HG03139 (cell line): ENCODE data around the gene UBTD1.
"Not testable (repeated sequence)": the region's sequence is repeated elsewhere in the genome, so short reads cannot be mapped to it uniquely, and the experiment has no call there.

ENCODE experiments used
- ATAC-seq: cut with Tn5 transposase; IDR thresholded peaks from one replicate; pipeline ENCODE4 v1.9.1; 2021; ENCODE audit not compliant: unreplicated experiment

The UBTD1 gene

DNA sequence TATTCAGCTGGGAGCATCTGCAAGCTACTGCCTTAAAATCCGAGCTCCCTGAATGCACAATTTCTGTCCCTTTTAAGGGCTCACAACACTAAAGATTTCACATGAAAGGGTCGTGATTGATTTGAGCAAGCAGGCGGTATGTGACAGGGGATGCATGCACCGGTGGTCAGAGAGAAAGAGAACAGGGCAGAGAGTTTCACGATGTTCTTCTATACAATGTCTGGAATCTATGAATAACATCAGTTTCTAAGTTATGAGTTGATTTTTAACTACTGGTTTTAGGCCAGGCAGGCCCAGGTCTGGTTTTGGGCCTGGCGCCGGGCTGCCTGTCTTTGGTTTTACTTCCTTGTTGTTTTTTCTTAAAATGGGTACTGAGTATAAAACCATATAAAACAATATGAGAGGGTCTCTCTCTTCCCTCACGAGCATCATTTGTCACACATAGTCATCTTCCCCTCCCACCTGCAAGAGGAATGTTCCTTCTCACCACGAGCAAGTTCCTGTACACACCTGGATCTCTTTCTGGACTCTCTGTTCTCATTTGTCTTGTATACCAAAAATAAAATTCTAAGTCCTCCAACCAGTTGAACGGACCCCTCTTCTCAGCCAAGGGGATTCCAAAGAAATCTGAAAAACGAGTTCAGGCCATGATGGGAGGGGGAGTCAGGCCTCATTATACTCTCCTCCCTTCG lies 62.8 kb downstream of the UBTD1 start:
- ATAC-seq, result not testable (repeated sequence)

DNA sequence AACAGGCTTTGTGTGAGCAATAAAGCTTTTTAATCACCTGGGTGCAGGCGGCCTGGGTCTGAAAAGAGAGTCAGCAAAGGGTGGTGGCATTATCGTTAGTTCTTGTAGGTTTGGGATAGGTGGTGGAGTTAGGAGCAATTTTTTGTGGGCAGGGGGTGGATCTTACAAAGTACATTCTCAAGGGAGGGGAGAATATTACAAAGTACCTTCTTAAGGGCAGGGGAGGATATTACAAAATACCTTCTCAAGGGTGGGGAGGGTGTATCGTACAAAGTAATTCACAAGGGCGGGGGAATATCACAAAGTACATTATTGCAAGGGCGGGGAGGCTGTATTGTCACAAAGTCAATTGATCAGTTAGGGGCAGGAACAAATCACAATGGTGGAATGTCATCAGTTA lies 63.6 kb downstream of the UBTD1 start:
- ATAC-seq, result not testable (repeated sequence)

DNA sequence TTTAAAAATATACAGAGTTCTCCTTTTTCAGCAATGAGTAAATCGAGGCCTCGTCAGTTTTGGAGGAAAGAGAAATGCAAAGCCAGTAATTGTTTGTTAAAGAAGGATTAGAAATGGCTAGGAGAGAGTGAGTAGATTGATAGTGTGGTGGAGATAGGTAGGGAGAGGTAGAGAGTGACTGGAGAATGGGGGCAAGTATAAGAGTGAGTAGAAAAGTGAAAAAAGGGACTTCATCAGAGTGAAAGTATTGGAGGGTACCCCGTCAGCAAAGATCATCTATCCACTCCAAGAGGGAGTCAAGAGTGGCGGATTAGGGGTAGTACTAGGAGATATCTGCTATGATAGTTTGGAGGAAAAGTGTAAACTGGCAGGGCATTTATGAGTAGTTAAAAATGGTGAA lies 64.6 kb downstream of the UBTD1 start:
- ATAC-seq, result no peak

DNA sequence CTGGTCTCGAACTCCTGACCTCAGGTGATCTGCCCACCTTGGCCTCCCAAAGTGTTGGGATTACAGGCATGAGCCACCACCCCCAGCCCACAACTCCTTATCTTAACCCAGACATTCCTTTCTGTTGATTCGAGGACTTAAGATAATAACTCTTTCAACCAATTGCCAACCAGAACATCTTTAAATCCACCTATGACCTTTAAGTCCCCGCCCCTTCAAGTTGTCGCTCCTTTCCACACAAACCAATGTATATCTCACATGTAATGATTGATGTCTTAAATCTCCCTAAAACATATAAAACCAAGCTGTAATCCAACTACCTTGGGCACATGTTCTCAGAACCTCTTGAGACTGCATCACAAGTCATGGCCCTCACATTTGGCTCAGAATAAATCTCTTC lies 66.1 kb downstream of the UBTD1 start:
- ATAC-seq, result no peak

DNA sequence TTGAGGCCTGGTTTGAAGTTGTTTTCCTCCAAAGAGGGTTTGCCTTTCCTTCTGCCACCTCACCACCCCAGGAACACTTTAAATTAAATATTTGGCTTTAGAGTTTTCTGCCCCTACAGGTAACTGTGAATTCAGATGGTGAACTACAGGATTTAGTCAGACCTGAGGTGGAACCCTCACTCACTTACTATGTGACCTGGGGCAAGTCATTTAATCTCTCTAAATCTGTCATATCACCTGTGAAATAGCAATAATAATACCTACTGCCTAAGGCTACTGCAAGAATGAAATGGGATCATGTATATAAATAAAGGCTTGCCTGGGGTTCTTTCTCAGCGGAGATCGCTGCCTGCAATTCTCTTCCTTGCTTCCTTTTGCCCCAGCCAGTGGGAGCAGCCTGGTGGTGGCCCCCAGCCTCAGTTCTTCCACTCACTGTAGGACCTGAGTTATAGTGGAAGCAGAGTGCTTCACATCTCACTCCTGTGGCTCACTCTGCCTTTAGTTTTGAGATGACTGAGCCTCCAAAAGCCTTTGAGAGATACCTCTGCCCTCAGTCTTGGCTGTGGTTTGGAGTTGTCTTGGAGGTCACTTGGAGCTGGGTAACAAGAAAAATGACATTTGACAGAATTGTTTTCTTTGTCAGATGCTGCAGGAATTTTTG lies 67.7 kb downstream of the UBTD1 start:
- ATAC-seq, result no peak

DNA sequence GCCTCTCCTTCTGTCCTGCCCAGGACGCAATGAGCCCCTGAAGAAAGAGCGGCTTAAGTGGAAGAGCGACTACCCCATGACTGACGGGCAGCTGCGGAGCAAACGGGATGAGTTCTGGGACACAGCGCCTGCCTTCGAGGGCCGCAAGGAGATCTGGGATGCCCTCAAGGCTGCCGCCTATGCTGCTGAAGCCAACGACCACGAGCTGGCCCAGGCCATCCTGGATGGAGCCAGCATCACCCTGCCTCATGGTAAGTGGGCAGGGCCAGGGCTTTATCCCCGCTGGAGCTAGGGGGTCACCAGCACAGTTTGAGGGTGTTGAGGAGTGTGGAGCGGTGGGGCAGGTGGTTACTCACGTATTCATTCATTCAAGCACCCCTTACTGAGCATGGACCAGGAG lies 69.2 kb downstream of the UBTD1 start:
- no peak for ATAC-seq

DNA sequence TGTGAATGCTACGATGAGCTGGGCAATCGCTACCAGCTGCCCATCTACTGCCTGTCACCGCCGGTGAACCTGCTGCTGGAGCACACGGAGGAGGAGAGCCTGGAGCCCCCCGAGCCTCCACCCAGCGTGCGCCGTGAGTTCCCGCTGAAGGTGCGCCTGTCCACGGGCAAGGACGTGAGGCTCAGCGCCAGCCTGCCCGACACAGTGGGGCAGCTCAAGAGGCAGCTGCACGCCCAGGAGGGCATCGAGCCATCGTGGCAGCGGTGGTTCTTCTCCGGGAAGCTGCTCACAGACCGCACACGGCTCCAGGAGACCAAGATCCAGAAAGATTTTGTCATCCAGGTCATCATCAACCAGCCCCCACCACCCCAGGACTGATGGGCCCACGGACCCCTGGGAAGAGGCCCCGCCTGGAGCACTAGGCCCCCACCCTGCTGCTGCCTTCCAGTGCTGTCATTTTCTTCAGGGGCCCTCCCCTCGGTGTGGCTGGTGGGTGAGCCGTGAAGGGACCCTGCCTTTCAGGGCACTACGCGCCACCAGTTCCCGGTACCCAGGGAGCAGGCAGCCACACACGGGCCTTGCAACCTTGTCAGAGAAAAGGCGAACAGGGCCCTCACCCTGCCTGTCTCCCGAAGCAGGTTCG lies 71.5 kb downstream of the UBTD1 start:
- no peak for ATAC-seq

DNA sequence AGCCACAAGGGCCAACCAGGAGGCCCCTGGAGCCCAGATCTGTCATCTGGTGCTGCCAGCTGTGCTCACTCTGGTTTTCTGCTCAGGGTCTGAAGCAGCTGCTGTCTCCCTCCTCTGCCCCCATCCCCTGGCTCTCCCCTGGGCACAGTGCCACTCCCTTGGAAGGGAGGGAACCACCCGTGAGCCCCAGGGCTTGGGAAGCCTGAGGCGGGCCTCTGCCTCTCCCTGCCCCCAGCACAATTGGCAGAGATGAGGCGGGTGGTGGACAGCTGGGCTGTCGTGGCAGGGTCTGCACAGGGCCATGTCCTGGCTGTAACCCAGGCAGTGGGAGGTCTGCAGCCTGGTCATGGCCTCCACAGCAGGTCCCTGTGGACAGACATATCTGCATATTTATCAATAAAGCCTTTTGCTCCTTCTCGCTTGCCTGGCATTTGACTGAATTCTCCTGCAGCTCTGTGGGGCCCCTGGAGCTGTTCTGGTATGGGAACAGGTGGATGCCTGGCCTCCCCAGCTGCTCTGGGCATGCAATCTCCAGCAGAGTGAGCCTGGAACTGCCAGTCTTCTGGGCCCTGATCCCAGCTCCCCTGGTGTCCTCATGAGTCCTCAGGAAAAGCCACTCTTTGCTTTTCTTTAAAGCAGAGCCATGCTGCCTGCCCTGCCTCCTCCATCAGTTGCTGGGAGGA lies 72.2 kb downstream of the UBTD1 start:
- ATAC-seq, result no peak

DNA sequence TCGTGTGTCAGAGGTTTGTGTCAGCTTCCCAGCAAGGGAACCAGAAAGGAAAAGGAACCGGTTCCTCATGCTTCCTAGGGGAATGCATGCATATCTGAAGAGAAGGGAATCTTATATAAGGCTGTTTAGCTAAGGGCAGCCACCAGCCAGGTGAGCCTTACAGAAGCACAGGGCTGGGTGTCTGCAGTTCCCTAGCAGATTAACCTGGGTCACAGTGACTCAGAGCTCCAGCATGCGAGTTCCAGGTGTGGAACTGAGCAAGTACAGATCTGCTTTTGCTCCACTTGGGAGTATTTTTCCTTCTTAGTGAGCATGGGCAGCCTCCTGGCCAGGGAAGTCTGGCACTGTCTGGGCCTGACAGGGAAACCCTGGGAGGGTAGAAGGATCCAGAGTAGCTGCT lies 72.9 kb downstream of the UBTD1 start:
- ATAC-seq, result no peak

DNA sequence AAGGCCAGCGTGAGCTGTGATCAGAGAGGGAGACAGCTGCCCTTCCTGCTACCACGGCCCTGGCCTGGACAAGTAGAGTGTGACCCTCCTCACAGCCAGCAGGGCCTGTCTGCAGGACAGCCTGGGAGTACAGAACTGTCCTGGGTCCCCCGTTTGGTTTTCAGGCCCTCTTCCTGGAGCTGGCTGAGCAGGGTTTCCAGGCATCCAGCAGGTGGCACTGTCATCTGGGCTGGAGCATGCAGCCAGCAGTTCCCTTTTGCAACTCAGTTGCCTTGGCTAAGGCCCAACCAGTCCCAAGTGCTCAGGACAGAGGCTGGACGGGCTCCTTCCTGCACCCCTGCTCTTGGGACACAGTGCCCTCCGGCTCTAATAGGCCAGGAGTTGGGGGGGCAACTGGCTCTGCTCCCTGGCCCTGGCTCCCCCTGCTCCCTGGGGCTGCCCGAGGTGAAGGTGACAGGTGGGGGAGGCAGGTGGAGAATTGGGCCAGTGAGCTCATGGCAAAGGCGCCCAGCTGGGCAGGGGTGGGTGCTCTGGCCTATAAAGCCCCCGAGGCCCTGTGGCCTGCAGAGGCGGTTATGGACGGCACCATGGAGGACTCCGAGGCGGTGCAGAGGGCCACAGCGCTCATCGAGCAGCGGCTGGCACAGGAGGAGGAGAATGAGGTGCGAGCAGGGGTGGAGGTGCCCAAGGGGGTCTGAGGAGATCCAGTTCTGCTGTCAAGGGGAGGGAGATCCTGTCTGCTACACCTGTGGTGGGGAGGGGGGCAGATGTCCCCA lies 73.7 kb downstream of the UBTD1 start, which contains the start of gene ANKRD2:
Gene ANKRD2, plus strand, starts transcription at position 566 of the 776 bp plus-strand sequence. Its CDS starts 10 bp downstream, at position 576.
- ATAC-seq, result peak; percentile 73

DNA sequence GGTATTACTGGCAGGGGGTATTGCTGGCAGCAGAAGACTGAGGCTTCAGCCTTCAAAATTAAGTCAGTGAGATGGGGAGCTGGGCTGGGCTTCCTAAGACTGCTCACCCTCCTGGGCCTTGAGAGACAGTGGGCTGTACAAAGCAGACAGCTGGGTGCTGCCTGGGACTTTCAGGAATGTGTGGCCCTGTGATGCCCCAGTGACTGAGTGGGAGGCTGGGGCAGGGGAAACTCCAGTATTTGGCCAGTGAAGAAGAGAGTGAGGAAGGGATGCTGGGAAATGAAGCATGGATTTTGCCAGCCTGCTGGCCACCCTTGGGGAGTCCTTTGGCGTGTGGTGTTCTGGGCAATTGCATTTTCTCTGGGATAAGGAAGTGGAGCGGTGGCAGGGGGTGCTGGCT lies 74.3 kb downstream of the UBTD1 start:
- no peak for ATAC-seq

DNA sequence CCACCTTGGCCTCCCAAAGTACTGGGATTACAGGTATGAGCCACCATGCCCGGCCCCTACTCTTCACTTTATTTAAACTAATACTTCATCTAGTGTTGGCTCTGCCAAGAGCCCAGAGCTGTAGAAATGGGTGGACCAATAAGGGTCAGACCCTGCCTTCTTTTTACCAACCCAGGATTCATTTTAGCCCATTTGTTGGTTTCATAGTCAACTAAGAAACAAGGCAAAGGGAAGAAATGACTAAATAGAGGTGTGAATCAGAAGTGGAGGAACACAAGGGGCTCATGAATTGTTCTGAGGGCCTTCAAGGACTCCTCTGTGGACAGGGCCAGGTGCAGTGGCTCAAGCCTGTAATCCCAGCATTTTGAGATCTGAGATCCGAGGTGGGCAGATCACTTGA lies 74.9 kb downstream of the UBTD1 start:
- no peak for ATAC-seq

DNA sequence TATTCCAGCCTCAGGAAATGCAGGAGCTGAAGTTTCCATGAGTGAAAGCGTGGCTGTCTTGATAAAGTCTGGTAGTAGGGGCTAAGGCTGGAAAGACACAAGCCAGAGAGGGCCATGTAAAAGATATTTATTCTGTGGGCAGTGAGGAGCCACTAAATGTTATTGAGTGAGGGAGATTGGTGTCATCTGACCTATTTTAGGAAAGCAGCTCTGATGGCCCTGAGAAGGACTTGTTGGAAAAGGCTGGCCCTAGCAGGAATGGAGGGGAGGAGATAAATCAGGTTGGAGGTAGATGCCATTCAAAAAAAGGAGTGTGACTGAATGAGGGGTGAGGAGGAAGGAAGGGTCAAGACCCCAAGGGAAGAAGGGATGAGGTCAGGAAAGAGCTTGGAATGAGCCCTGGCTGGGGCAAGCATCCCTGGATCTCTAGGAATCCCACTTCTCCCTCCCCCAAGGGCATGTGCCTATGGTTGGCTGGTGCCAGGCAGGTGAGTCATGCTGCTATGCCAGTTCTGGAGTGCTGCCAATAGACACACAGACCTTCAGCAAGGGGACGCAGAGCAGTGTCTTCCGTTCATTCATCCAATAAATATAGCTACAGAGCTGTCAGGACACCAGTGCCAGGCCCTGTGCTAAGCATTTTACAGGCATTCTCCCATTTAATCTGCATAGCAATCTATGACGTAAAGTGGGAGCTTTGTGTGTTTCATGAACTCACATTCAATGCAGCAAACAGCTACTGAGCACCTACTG lies 75.8 kb downstream of the UBTD1 start:
- ATAC-seq, result no peak

DNA sequence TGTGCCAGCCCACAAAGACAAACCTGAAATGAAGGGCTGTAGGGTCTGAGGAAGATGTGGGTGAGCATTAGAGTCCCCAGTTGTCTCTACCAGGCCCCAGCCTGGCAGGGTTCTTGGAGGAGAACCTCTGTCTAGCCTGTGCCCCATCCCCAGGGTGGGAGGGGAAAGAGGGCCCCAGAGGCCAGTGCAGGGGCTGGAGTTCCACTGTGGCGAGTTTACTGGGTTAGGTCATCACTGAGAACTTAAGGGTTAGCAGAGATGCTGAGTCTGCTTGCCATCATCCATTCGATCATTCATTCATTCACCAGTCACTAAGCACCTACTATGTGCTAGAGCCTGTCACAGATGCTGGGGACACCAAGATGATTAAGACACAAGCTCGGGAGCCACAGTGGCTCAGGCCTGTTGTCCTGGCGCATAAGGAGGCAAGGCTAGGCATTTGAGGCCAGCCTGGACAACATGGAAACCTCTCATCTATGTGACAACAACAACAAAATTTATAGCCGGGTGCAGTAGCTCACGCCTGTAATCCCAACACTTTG lies 76.5 kb downstream of the UBTD1 start:
- no peak for ATAC-seq

DNA sequence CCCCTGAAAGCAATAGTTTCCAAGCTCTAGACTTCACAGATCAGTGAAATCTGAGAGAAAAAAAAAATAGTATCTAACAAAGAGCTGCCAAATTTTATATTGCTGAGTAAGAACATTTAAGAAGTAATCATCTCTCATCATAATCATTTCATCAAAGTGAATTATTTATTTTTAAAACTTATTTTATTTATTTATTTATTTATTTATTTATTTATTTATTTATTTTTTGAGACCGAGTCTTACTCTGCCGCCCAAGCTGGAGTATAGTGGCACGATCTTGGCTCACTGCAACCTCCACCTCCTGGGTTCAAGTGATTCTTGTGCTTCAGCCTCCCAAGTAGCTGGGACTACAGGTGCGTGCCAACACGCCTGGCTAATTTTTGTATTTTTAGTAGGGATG lies 77.8 kb downstream of the UBTD1 start:
- ATAC-seq, result not testable (repeated sequence)

DNA sequence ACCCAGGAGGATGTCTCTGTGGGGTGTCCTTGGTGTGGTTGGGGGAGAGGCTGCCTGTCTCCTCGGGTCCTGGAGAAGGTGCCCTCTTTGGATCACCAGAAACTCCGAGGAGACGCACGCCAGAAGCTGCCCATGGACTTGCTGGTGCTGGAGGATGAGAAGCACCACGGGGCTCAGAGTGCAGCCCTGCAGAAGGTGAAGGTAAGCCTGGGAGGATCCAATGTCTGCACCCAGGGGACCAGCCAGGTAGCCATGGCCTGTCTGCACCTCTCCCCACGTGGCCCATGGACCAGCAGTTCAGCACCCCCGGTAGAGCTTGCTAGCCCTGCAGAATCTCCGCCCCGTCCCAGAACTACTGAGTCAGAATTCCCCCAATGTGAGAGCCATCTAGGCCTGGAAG lies 79.0 kb downstream of the UBTD1 start:
- ATAC-seq, result no peak

DNA sequence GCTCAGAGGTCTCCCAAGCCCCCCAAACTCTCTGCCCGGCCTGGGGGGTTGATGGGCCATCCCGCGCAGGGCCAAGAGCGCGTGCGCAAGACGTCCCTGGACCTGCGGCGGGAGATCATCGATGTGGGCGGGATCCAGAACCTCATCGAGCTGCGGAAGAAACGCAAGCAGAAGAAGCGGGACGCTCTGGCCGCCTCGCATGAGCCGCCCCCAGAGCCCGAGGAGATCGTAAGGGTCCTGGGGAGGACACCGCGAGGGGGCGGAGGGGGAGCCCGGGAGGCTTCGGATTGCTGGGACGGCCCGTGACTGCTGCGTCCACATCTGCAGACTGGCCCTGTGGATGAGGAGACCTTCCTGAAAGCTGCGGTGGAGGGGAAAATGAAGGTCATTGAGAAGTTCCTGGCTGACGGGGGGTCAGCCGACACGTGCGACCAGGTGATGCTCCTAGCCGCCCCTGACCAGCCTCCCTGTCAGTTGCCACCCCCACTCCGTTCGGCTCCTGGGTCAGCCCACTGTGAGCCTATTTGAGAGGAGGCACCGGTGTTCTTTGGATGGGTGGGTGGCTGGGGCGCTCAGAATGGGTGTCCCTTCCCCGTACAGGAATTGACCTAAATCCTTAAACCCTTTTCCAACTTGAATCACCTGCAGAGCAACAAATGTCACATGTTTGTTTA lies 79.6 kb downstream of the UBTD1 start:
- ATAC-seq, result no peak

DNA sequence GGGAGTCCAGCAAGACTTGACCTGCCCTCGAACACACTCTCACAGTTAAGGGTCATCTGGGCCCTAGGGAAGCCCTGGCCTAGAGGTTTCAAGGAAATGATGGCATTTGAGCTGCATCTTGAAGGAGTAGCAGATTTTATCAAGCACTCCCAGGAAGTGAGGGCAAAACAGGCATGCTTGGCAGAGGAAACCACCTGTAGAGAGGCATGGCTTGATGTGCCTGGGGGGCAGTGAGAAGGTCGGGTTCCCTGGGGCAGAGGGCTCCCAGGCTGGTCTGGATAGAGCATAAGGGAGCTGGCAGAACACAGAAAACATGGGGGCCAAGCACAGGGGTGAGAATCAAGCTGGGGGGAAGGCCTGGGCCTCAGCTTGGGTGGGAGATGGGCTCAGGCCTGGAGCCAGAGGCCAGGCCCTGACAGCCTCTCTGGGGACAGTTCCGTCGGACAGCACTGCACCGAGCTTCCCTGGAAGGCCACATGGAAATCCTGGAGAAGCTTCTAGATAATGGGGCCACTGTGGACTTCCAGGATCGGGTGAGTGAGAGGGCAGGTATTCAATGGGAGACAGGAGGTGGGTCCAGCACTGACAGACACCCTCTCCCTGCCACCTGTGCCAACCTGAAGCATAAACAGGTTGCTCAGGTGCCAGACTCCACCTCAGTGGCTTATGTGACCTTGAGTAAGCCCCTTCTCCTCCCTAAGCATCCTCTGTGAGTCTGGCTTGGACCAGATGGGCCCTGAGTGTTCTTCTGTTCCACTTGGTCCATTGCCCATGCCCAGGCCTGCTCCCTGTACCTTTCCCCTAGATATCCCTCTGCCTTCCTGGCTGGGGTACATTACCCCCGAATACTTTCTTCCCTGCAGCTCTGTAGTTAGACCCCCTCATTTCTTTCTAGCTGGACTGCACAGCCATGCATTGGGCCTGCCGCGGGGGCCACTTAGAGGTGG lies 82.0 kb downstream of the UBTD1 start:
- no peak for ATAC-seq
